Neural cell (in vitro differentiated cells): ENCODE data around the gene FAM187B.

Source experiments
- CTCF ChIP-seq: fragments of 450-650 bp; IDR thresholded peaks from 2 replicates; pipeline ENCODE4 v1.5.1; 2014; ENCODE audit warnings: antibody characterized with exemption, mild to moderate bottlenecking, moderate library complexity; ENCODE audit not compliant: poor library complexity, severe bottlenecking
- EZH2 ChIP-seq: fragments of 200-600, 300-800 bp; shearing (Covaris generic), sonication (generic); IDR thresholded peaks from 2 replicates; pipeline ENCODE4 v1.6.1; 2014; ENCODE audit warnings: antibody characterized with exemption, low read length, borderline replicate concordance, mild to moderate bottlenecking; ENCODE audit not compliant: insufficient read depth, poor library complexity, severe bottlenecking
- POLR2AphosphoS5 ChIP-seq: IDR thresholded peaks from 2 replicates; pipeline ENCODE4 v1.6.1; 2012
- REST ChIP-seq: IDR thresholded peaks from 2 replicates; pipeline ENCODE4 v1.6.1; 2012; ENCODE audit warnings: borderline replicate concordance

- TF ChIP-seq CTCF = no peak
- TF ChIP-seq POLR2AphosphoS5 = no peak
- TF ChIP-seq EZH2 = no peak
- no peak for TF ChIP-seq REST
Observed at GRCh38 chr19:35214766-35215422, 13.6 kb downstream of the FAM187B start.
